ENCODE measurements around the gene DVL1.
"Not testable (repeated sequence)": the region's sequence is repeated elsewhere in the genome, so short reads cannot be mapped to it uniquely, and the experiment has no call there.

Gene DVL1

DNA sequence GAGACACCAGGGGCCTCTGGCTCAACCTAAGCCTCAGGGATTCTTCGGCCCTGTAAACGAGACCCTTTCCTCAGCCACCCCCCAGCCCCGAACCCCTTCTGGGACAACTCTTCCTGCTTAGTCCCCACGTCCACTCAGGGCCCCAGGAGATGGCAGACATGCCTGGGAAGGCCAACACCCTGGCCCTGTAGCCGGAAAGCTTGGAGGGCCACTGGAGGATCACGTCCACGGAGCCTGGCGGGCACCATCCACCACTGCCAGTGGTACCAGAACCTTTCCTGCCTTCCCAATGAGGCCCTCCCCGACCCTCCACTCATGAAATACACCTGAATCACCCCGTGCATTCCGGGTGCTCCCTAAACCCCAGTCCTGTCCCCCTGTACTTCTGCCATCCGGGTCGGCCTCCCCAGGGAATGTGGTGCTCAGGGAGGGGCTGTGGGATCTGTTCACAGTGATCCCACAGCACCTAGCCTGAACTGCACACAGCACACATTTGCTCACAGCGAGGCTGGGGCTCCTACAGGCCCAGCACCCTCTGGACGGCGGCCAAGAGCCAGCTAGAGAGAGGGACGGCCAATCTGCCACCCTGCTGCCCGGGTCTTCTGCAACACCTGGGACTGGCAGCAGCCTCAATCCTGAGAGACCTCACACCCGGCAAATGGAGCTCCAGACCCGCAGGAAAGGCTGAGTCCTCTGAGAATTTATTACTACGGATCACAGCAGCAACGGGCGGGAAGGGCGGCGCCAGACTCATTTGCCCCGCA lies 24.0 kb upstream of the DVL1 start:
- no peak for DNase-seq

GRCh38 chr1:1371746-1372711 lies 22.8 kb upstream of the DVL1 start:
- DNase-seq = no peak

GRCh38 chr1:1371364-1371745 lies 22.1 kb upstream of the DVL1 start:
- no peak for DNase-seq

- DNase-seq = no peak
Measured at GRCh38 chr1:1370771-1371300, 21.6 kb upstream of the DVL1 start.

DNA sequence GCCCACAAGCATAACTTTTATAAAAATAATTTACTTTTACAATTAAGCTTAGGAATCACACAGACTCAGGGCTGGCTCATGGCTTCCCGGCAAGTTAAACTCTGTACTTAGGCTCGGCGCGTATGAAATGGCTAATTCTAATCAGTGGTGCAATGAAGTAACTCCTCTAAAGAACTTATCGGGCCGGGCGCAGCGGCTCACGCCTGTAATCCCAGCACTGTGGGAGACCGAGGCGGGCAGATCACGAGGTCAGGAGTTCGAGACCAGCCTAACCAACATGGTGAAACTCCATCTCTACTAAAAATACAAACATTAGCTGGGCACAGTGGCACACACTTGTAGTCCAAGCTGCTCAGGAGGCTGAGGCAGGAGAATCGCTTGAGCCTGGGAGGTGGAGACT lies 20.9 kb upstream of the DVL1 start:
- not testable (repeated sequence) for DNase-seq

- no peak for DNase-seq
Measured at GRCh38 chr1:1367315-1367714, 18.1 kb upstream of the DVL1 start.

- DNase-seq = no peak
Measured at GRCh38 chr1:1366699-1367066, 17.5 kb upstream of the DVL1 start.

GRCh38 chr1:1365875-1366698 lies 16.9 kb upstream of the DVL1 start:
- DNase-seq = no peak

DNA sequence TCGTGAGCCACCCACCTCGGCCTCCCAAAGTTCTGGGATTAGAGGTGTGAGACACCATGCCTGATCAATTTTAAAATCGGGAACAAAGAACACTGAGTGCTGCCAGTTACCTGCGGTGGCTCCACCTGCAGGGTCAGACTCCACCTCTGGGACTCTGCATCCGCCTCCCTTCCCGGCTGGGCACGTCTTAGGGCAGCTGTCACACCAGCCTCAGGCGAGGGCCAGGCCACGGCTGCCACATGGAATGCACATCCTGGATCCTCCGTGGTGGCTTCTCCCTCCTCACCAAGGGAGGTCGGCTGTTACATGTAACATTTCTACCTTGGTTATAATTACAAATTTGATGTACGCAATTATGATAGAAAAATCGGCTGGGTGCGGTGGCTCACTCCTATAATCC lies 15.0 kb upstream of the DVL1 start:
- DNase-seq = no peak

GRCh38 chr1:1361982-1362423 lies 12.8 kb upstream of the DVL1 start:
- no peak for DNase-seq

- DNase-seq = no peak
Measured at GRCh38 chr1:1361233-1361981, 12.2 kb upstream of the DVL1 start.

DNA sequence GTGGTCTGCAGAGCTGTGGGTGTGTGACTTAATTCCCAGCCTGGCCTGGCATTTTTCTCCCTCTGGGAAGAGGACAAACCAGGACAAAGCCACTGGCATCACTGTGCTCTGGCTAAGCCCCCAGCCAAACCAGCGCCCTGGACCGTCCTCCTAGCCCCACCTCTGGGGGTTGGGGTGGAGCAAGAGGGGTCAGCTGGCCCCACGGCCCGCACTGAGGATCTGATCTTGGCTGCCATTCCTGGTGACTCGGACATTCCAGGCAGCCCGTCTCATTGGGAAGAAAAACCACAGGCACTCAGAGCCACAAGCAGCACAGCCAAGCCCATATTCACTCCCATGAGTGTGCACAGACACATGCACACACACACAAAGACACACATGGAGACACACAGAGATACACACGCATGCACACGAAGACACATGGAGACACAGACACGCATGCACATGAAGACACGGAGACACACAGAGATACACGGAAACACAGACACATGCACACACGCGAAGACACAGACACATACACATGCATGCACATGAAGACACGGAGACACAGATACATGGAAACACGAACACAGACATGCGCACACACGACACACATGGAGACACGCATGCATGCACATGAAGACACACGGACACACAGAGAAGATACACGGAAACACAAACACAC lies 11.4 kb upstream of the DVL1 start:
- no peak for DNase-seq

GRCh38 chr1:1359664-1360468 lies 10.6 kb upstream of the DVL1 start:
- no peak for DNase-seq

- DNase-seq = no peak
Measured at GRCh38 chr1:1359308-1359663, 10.1 kb upstream of the DVL1 start.

DNA sequence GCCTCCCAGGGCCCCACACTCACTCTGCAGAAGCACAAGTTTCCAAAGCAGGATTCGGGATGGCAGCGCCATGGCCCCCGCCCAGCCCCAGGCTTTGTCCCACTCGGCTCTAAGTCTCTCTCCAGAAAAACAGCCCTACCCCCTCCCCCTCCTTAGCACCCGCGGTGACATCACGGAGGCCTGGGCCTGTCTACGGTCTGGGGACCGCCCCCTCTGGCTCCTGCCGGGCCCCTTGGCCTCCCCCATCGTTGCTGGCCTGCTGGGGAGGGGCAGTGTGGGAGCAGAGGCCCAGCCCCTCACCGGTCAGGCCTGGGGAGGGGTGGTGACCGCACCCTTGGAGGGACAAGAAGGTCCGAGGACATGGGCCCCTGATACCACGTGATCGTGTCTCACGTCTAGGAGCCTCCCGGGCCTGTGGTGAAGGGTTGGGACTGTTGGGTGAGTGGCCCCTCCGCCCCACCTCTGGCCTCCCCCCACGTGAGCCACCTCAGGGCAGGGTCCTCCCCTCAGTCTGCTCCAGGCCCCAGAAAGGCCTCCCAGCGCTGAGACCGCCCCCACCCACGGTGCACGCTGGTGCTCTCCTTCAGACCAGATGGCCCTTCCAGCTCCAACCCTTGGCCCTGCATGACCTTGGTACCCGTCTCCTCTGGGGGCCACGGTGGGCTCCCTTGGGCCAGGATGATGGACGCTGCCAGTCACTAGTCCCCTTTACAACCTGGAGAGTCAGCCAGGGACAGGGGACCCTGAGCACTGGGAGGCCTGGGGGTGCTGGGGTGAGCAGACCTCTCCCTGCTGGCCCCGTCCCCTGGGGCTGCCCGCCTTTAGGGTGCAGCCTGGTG lies 9.4 kb upstream of the DVL1 start, which contains the start of gene MXRA8:
Gene MXRA8, minus strand, starts transcription at position 123 of the 839 bp plus-strand sequence. Its CDS starts 51 bp downstream, at position 72.
- DNase-seq = no peak

DNA sequence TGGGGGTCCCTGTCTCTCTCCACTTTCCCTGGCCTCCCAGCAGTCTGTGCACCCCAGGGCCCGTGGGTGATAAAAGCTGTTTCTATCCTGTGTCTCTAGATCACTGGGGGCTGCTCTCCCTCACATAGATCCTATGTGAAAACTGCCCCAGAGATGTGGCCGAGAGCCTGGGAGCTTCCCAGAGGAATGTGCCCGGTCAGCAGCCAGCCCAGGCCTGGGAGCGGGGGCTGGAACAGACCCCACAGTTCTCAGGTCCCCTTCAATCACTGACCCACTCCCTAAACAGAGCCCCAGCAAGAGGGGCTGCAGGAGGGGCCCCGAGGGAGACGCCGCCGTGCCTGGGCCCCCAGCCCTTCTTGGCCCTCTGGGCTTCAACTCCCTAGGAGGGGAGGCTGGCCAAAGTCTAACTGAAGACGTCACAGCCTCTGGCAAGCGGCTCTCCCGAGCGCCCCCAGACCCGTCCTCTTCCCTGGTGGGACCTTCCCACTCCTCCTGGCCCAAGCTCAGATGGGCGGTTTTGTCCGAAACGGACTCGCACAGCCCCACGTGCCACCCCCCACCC lies 8.7 kb upstream of the DVL1 start:
- DNase-seq = no peak

DNA sequence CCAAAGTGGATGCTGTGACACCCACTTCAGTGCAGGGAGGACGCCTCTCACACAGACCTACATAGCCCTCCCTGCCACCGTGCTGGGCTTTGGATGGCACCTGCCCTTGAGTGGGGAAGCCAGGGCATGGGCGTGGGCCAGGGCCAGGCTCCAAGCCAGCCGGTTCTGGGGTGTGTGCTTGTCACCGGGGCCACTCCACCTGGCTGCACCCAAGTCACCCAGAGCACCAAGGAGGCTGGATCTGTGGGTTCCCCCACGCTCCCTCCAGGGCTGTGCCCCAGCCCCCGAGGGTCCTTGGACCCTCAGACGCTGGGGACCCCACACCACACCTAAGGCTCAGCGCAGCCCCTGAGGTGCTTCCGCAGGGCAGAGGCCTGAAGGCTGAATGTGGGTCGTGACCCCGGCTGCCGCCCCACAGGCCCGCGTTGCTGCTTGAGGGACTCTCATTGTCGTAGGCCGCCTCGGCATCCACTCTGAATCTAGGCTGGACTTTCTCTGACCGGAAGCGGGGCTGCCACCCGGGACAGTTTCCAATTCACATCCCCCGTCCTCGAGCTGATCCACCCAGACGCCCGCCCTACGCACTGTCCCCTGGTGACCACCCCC lies 7.7 kb upstream of the DVL1 start:
- no peak for DNase-seq

GRCh38 chr1:1356166-1356795 lies 7.1 kb upstream of the DVL1 start:
- no peak for DNase-seq
